ENCODE data around the gene PAGE1.

The PAGE1 gene

DNA sequence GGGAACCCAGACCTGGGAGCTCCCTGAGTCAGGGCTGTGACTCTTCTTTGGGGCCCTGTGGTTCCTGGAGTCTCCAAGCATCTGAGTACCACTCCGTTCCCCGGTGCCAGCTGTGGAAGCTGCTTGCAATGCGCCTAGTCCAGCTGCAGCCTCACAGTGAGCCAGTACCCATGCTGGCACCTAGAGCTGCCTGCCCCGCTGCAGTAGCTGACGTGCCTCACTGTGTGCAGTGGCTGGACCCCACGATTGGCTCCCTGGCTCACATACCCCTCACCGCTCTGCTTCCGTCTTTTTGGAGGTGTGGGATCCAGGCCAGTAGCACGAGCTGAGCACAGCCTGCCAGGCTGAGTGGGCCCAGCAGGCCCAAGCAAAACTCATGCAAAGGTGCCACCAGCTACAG lies 32.1 kb upstream of the PAGE1 start (continued):
- TF ChIP-seq, protein P1, sequence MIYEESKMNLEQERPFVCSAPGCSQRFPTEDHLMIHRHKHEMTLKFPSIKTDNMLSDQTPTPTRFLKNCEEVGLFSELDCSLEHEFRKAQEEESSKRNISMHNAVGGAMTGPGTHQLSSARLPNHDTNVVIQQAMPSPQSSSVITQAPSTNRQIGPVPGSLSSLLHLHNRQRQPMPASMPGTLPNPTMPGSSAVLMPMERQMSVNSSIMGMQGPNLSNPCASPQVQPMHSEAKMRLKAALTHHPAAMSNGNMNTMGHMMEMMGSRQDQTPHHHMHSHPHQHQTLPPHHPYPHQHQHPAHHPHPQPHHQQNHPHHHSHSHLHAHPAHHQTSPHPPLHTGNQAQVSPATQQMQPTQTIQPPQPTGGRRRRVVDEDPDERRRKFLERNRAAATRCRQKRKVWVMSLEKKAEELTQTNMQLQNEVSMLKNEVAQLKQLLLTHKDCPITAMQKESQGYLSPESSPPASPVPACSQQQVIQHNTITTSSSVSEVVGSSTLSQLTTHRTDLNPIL (CRISPR knock-in tag; IDR thresholded peaks at IDR 0.05; ENCODE audit: low read depth), result no peak

DNA sequence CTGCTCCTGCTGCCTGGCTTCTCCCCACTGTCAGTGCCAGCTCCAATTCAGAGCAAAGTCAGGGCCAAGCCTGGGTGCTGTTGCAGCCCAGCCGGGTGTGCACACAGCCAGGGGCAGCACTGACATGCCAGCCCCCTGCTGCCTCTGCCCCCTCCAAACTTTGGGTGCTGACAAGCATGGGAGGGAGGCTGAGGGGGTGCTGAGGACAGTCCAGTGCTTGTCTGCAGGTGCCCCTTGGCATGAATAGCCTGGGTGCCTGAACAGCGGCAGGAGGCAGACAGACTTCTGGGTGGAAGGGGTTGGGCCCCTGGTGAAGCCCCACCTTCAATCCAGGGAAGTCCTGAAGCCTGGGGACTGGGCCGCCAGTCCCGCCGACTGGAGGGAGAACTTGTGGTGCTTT lies 31.2 kb upstream of the PAGE1 start:
- TF ChIP-seq ZNF565 (CRISPR knock-in tag; conservative IDR thresholded peaks at IDR 0.05; ENCODE audit: low read depth) (no peak), ZFP30 (CRISPR knock-in tag; IDR thresholded peaks at IDR 0.05) (no peak), ZC3H10 (CRISPR knock-in tag; IDR thresholded peaks at IDR 0.05) (no peak), ZFP3 (CRISPR knock-in tag; IDR thresholded peaks at IDR 0.05) (no peak), TOX (CRISPR knock-in tag; IDR thresholded peaks at IDR 0.05; ENCODE audit: borderline replicate concordance) (no peak), BACH2 (CRISPR knock-in tag; IDR thresholded peaks at IDR 0.05; ENCODE audit: borderline replicate concordance) (no peak), ISL1 (CRISPR knock-in tag; IDR thresholded peaks at IDR 0.05) (no peak), CSDC2 (CRISPR knock-in tag; IDR thresholded peaks at IDR 0.05) (no peak)
- TF ChIP-seq, protein P1 (CRISPR knock-in tag; IDR thresholded peaks at IDR 0.05; ENCODE audit: low read depth), result no peak
- TF ChIP-seq, protein P2, sequence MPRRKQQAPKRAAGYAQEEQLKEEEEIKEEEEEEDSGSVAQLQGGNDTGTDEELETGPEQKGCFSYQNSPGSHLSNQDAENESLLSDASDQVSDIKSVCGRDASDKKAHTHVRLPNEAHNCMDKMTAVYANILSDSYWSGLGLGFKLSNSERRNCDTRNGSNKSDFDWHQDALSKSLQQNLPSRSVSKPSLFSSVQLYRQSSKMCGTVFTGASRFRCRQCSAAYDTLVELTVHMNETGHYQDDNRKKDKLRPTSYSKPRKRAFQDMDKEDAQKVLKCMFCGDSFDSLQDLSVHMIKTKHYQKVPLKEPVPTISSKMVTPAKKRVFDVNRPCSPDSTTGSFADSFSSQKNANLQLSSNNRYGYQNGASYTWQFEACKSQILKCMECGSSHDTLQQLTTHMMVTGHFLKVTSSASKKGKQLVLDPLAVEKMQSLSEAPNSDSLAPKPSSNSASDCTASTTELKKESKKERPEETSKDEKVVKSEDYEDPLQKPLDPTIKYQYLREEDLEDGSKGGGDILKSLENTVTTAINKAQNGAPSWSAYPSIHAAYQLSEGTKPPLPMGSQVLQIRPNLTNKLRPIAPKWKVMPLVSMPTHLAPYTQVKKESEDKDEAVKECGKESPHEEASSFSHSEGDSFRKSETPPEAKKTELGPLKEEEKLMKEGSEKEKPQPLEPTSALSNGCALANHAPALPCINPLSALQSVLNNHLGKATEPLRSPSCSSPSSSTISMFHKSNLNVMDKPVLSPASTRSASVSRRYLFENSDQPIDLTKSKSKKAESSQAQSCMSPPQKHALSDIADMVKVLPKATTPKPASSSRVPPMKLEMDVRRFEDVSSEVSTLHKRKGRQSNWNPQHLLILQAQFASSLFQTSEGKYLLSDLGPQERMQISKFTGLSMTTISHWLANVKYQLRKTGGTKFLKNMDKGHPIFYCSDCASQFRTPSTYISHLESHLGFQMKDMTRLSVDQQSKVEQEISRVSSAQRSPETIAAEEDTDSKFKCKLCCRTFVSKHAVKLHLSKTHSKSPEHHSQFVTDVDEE (CRISPR knock-in tag; IDR thresholded peaks at IDR 0.05), result no peak
- TF ChIP-seq, protein P3, sequence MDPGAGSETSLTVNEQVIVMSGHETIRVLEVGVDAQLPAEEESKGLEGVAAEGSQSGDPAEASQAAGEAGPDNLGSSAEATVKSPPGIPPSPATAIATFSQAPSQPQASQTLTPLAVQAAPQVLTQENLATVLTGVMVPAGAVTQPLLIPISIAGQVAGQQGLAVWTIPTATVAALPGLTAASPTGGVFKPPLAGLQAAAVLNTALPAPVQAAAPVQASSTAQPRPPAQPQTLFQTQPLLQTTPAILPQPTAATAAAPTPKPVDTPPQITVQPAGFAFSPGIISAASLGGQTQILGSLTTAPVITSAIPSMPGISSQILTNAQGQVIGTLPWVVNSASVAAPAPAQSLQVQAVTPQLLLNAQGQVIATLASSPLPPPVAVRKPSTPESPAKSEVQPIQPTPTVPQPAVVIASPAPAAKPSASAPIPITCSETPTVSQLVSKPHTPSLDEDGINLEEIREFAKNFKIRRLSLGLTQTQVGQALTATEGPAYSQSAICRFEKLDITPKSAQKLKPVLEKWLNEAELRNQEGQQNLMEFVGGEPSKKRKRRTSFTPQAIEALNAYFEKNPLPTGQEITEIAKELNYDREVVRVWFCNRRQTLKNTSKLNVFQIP (CRISPR knock-in tag; IDR thresholded peaks at IDR 0.05; ENCODE audit: borderline replicate concordance, low read depth), result no peak
- TF ChIP-seq, protein P4, sequence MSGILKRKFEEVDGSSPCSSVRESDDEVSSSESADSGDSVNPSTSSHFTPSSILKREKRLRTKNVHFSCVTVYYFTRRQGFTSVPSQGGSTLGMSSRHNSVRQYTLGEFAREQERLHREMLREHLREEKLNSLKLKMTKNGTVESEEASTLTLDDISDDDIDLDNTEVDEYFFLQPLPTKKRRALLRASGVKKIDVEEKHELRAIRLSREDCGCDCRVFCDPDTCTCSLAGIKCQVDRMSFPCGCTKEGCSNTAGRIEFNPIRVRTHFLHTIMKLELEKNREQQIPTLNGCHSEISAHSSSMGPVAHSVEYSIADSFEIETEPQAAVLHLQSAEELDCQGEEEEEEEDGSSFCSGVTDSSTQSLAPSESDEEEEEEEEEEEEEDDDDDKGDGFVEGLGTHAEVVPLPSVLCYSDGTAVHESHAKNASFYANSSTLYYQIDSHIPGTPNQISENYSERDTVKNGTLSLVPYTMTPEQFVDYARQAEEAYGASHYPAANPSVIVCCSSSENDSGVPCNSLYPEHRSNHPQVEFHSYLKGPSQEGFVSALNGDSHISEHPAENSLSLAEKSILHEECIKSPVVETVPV (CRISPR knock-in tag; IDR thresholded peaks at IDR 0.05), result no peak
- ATAC-seq, result no peak

DNA sequence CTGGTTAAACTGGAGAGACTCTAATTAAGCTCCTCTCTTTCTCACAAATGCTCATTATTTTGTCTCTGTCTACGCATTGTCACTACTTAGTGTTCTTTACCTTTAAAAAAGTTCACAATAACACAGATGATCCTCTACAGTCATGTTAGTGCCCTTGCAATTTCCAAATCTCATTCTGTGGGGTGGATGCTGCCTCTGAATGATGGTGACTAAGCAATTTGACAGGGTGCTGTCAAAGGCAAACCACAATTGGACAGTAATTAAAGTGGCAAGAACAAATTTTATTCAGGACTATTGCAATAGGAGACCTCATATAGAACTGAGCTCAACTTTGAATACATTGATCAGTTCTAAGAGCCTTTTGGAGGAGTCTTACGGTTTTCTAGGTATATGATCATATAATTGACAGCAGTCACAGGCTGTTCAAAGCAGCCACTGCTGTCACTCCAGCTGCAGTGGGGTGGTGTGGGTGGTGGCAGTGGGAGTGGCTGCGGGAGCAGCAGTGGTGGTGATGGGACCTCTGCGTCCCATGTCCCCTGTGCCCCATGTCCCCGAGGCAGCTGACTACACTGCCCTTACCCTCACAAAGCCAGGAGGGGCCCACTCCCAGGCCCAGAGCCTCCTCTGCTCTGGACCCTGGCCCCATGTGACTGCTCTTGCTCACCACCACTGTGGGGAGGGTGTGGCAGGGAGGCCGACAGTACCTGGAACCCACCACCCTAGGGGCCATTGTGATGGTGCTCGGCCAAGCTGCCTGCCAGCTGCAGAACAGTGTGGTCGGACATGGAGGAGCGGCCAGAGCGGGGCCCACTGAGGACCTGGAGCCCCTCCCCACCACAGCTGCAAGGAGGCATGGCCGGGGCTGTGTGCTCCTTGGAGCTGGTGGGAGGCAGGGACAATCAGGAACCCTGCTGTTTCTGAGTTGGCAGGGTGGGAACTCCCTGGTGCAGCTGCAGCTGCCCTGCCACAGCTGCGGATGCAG lies 30.4 kb upstream of the PAGE1 start:
- no peak for ATAC-seq
- TF ChIP-seq ZFP3 (CRISPR knock-in tag; IDR thresholded peaks at IDR 0.05) (no peak), ZNF70 (CRISPR knock-in tag; IDR thresholded peaks at IDR 0.05) (no peak), TCF4 (CRISPR knock-in tag; IDR thresholded peaks at IDR 0.05; ENCODE audit: borderline replicate concordance) (no peak), PPARA (CRISPR knock-in tag; IDR thresholded peaks at IDR 0.05; ENCODE audit: borderline replicate concordance) (no peak), CSDC2 (CRISPR knock-in tag; IDR thresholded peaks at IDR 0.05) (no peak), OSR1 (CRISPR knock-in tag; IDR thresholded peaks at IDR 0.05) (no peak), BACH2 (CRISPR knock-in tag; IDR thresholded peaks at IDR 0.05; ENCODE audit: borderline replicate concordance) (no peak), RARB (CRISPR knock-in tag; IDR thresholded peaks at IDR 0.05) (no peak), ARNTL (CRISPR knock-in tag; IDR thresholded peaks at IDR 0.05; ENCODE audit: borderline replicate concordance, low read depth) (no peak), ESRRG (CRISPR knock-in tag; IDR thresholded peaks at IDR 0.05) (no peak), ISL1 (CRISPR knock-in tag; IDR thresholded peaks at IDR 0.05) (no peak), ZC3H10 (CRISPR knock-in tag; IDR thresholded peaks at IDR 0.05) (no peak)
- TF ChIP-seq, protein P2 (CRISPR knock-in tag; IDR thresholded peaks at IDR 0.05), result no peak
- TF ChIP-seq, protein P5, sequence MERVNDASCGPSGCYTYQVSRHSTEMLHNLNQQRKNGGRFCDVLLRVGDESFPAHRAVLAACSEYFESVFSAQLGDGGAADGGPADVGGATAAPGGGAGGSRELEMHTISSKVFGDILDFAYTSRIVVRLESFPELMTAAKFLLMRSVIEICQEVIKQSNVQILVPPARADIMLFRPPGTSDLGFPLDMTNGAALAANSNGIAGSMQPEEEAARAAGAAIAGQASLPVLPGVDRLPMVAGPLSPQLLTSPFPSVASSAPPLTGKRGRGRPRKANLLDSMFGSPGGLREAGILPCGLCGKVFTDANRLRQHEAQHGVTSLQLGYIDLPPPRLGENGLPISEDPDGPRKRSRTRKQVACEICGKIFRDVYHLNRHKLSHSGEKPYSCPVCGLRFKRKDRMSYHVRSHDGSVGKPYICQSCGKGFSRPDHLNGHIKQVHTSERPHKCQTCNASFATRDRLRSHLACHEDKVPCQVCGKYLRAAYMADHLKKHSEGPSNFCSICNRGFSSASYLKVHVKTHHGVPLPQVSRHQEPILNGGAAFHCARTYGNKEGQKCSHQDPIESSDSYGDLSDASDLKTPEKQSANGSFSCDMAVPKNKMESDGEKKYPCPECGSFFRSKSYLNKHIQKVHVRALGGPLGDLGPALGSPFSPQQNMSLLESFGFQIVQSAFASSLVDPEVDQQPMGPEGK (CRISPR knock-in tag; IDR thresholded peaks at IDR 0.05; ENCODE audit: borderline replicate concordance), result no peak
- TF ChIP-seq, protein P4 (CRISPR knock-in tag; IDR thresholded peaks at IDR 0.05), result no peak

All from SK-N-SH treated with all-trans-retinoic acid at 6 μM for 48 hours (cell line).